Neuronal stem cell (in vitro differentiated cells): ENCODE measurements around the gene VRK1.

Experiments used
- DNase-seq: peaks from one replicate; pipeline ENCODE4 v3.0.0-alpha.2; 2013; ENCODE audit warnings: low spot score
- H2AFZ ChIP-seq: one replicate; pipeline ENCODE4 v1.6.1; 2013; ENCODE audit warnings: mild to moderate bottlenecking, low read length, inconsistent platforms
- H2AK5ac ChIP-seq: 2 replicates; pipeline ENCODE4 v1.6.1; 2013; ENCODE audit warnings: low read depth, mild to moderate bottlenecking, inconsistent platforms, low read length, moderate library complexity, mixed read lengths
- H2BK120ac ChIP-seq: 2 replicates; pipeline ENCODE4 v1.6.1; 2013; ENCODE audit warnings: low read depth, mild to moderate bottlenecking, inconsistent platforms, low read length, moderate library complexity, mixed read lengths
- H2BK12ac ChIP-seq: one replicate; pipeline ENCODE4 v1.6.1; 2013; ENCODE audit warnings: low read length, inconsistent platforms
- H2BK15ac ChIP-seq: 2 replicates; pipeline ENCODE4 v1.6.1; 2013; ENCODE audit warnings: mild to moderate bottlenecking, low read length, inconsistent platforms, mixed read lengths
- H2BK5ac ChIP-seq: one replicate; pipeline ENCODE4 v1.6.1; 2013; ENCODE audit warnings: inconsistent platforms, mild to moderate bottlenecking, low read length, moderate library complexity
- H3K14ac ChIP-seq: one replicate; pipeline ENCODE4 v1.6.1; 2013; ENCODE audit warnings: low read length, inconsistent platforms
- H3K18ac ChIP-seq: 2 replicates; pipeline ENCODE4 v1.6.1; 2013; ENCODE audit warnings: low read length, inconsistent platforms
- H3K23ac ChIP-seq: 2 replicates; pipeline ENCODE4 v1.6.1; 2013; ENCODE audit warnings: low read depth, mild to moderate bottlenecking, mixed read lengths, low read length, inconsistent platforms; ENCODE audit not compliant: poor library complexity
- H3K27ac ChIP-seq: replicated peaks from 3 replicates; pipeline ENCODE4 v1.5.1; 2013; ENCODE audit warnings: low read length, inconsistent platforms
- H3K27me3 ChIP-seq, 3 experiments: 2 replicates each; pipeline ENCODE4 v1.6.1; 2013; ENCODE audit warnings: low read length in 3 of 3, mild to moderate bottlenecking in 2 of 3, inconsistent platforms in 1 of 3, low read depth in 1 of 3, mixed read lengths in 1 of 3, moderate library complexity in 1 of 3; ENCODE audit not compliant: control insufficient read depth in 3 of 3, insufficient read depth in 3 of 3
- H3K36me3 ChIP-seq, 2 donors: replicated peaks in 1 of 2; 2 replicates each; pipeline ENCODE4 v1.6.1; 2013; ENCODE audit warnings: low read length in 2 of 2; ENCODE audit not compliant: control insufficient read depth in 2 of 2, insufficient read depth in 2 of 2
- H3K4ac ChIP-seq: 2 replicates; pipeline ENCODE4 v1.6.1; 2013; ENCODE audit warnings: inconsistent platforms, mild to moderate bottlenecking, low read length, moderate library complexity
- H3K4me1 ChIP-seq, 2 donors: 1 replicate in 1 of 2; 2 replicates in 1 of 2; pipeline ENCODE4 v1.6.1; 2013; ENCODE audit warnings: low read length in 2 of 2, low read depth in 1 of 2; ENCODE audit not compliant: control insufficient read depth in 2 of 2, insufficient read depth in 1 of 2
- H3K4me2 ChIP-seq: one replicate; pipeline ENCODE4 v1.6.1; 2013; ENCODE audit warnings: mild to moderate bottlenecking, low read length, inconsistent platforms; ENCODE audit not compliant: insufficient read depth, poor library complexity, severe bottlenecking
- H3K4me3 ChIP-seq, 2 donors: 2 replicates each; pipeline ENCODE4 v1.5.1; 2013; ENCODE audit warnings: low read length in 2 of 2, mild to moderate bottlenecking in 2 of 2, inconsistent platforms in 1 of 2, moderate library complexity in 1 of 2
- H3K79me1 ChIP-seq: one replicate; pipeline ENCODE4 v1.6.1; 2013; ENCODE audit warnings: low read depth, mild to moderate bottlenecking, inconsistent platforms, low read length, moderate library complexity
- H3K9ac ChIP-seq: one replicate; pipeline ENCODE4 v1.6.1; 2013; ENCODE audit warnings: mild to moderate bottlenecking, low read depth, low read length, inconsistent platforms; ENCODE audit not compliant: poor library complexity
- H3K9me3 ChIP-seq, 2 donors: replicated peaks in 1 of 2; 2 replicates each; pipeline versions ENCODE3 to v1.6.1; 2013; ENCODE audit warnings: low read length in 2 of 2, mild to moderate bottlenecking in 2 of 2, inconsistent platforms in 1 of 2, low read depth in 1 of 2, mixed read lengths in 1 of 2, moderate library complexity in 1 of 2; ENCODE audit not compliant: control insufficient read depth in 2 of 2, insufficient read depth in 1 of 2
- H4K8ac ChIP-seq: one replicate; pipeline ENCODE4 v1.6.1; 2013; ENCODE audit warnings: low read depth, mild to moderate bottlenecking, inconsistent platforms, low read length, moderate library complexity
- H4K91ac ChIP-seq: one replicate; pipeline ENCODE4 v1.6.1; 2013; ENCODE audit warnings: low read length, low read depth, mild to moderate bottlenecking, inconsistent platforms; ENCODE audit not compliant: poor library complexity
- WGBS, 2 donors: extraction: QIAGEN DNeasy Blood & Tissue Kit; methylation state at CpG; one replicate each; pipeline ENCODE4 v1.1.7; 2013; ENCODE audit warnings: missing lambda C conversion rate in 2 of 2, mixed read lengths in 1 of 2; ENCODE audit not compliant: insufficient read length in 2 of 2, insufficient replicate concordance in 1 of 2; ENCODE audit errors: extremely low coverage in 2 of 2; 5-methylcytosine and 5-hydroxymethylcytosine counted together

The VRK1 gene

DNA sequence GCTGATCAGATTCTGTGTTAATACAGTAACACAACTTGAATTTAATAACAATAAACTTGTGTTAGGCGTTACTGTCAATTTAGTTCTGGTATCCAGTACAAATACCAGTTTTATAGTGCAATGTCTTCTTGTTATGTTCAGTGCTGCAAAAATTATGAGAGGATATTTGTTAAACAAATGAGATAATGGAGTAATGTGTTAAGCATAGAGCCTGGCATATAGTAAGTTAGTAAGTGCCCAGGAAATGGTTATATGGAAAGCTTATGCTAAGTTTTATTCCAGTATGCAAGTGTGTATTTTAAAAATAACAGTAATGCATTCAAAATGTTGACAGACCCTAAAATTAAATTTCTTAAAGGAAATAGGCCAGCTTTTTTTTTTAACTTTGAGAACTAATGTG, 1.8 kb downstream of the VRK1 start:
- no peak overlapping the region for H3K18ac ChIP-seq
- H4K91ac ChIP-seq, result no peak overlapping the region
- no peak overlapping the region for H3K4me2 ChIP-seq
- no CpG with 5 or more reads among the region's 1 CpG for WGBS, 2 donors
- no peaks in the 10 kb centered on the region for H3K9me3 ChIP-seq
- H2AK5ac ChIP-seq, result no peak overlapping the region
- H2AFZ ChIP-seq, result no peak overlapping the region
- peaks cover 8% of the 10 kb centered on the region for H3K79me1 ChIP-seq
- no peak overlapping the region for H2BK120ac ChIP-seq
- DNase-seq, result no peak
- no peak overlapping the region for H2BK12ac ChIP-seq
- no peak overlapping the region for H3K9ac ChIP-seq
- no peak overlapping the region for H3K14ac ChIP-seq
- H2BK5ac ChIP-seq, result no peak overlapping the region
- H3K36me3 ChIP-seq, result peaks cover 0 to 10% of the 10 kb centered on the region in 2 donors
- no peak overlapping the region for H3K4ac ChIP-seq
- peaks cover 0 to 9% of the 10 kb centered on the region in 2 donors for H3K4me1 ChIP-seq
- peak overlapping the region in 1 of 2 donors; percentile 95 for H3K4me3 ChIP-seq
- no peak overlapping the region for H4K8ac ChIP-seq
- H3K27me3 ChIP-seq, result no peaks in the 10 kb centered on the region
- no peak overlapping the region for H3K27ac ChIP-seq
- H3K23ac ChIP-seq, result no peak overlapping the region
- no peak overlapping the region for H2BK15ac ChIP-seq

DNA sequence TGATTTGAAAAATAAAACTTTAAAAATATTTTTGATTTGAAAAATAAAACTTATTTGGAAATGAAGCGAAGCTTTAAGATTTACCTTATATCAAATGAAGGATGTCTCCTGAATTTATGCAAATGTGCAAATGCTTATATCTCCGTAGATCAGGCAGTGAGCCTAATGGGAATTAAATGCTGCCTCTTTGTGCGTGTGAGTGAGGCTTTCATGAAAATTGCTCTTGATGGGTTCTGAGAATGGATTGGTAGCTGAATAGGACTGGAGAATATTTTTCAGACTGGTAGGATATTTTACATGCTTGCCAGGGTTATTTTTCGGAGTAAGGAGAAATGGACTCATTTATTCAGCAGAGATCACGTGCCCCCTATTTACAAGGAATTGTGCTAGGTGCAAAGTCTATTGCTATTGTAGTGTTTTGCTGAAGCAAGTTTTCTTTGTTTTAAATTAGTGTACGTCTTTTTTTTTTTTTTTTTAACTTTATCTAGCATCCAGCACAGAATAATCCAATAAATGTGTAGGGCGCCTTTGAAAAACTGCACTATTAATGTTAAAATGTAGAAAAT, 2.4 kb downstream of the VRK1 start:
- Histone ChIP-seq H3K36me3 (peaks cover 0 to 10% of the 10 kb centered on the region in 2 donors), H2BK12ac (no peak overlapping the region), H2AK5ac (no peak overlapping the region), H2BK15ac (no peak overlapping the region), H3K4me3 (no peak overlapping the region), H2AFZ (no peak overlapping the region), H4K8ac (no peak overlapping the region), H3K79me1 (peaks cover 8% of the 10 kb centered on the region), H4K91ac (no peak overlapping the region), H3K4ac (no peak overlapping the region), H3K14ac (no peak overlapping the region), H2BK5ac (no peak overlapping the region), H2BK120ac (no peak overlapping the region), H3K9ac (no peak overlapping the region), H3K9me3 (no peaks in the 10 kb centered on the region), H3K23ac (no peak overlapping the region), H3K4me1 (peaks cover 0 to 9% of the 10 kb centered on the region in 2 donors), H3K27me3 (no peaks in the 10 kb centered on the region), H3K18ac (no peak overlapping the region), H3K4me2 (no peak overlapping the region), H3K27ac (no peak overlapping the region)
- no CpG with 5 or more reads among the region's 7 CpGs for WGBS, 2 donors
- no peak for DNase-seq

DNA sequence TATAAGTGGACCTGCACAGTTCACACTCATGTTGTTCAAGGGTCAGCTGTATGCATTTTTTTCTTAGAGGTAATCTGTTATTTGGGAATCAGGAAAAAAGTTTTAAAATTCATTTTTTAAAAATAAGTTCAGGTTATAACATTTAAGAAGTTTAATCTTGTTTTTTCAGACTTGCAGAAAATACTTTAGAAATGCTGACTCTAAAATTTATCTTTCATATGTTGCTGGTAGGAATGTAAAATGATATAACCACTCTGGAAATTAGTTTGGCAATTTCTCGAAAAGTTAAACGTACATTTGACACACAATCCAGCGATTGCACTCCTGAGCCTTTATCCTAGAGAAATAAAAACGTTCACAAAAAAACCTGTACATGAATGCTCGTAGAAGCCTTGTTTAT, 4.7 kb downstream of the VRK1 start:
- H4K8ac ChIP-seq, result no peak overlapping the region
- no peak overlapping the region for H3K18ac ChIP-seq
- no peak overlapping the region for H4K91ac ChIP-seq
- H3K4me2 ChIP-seq, result no peak overlapping the region
- WGBS, 2 donors, result no CpG with 5 or more reads among the region's 5 CpGs
- H3K23ac ChIP-seq, result no peak overlapping the region
- DNase-seq, result no peak
- H3K79me1 ChIP-seq, result peaks cover 8% of the 10 kb centered on the region
- H3K27me3 ChIP-seq, result no peaks in the 10 kb centered on the region
- H3K4me3 ChIP-seq, result no peak overlapping the region
- no peaks in the 10 kb centered on the region for H3K9me3 ChIP-seq
- peaks cover 2 to 16% of the 10 kb centered on the region in 2 donors for H3K36me3 ChIP-seq
- H3K4ac ChIP-seq, result no peak overlapping the region
- no peak overlapping the region for H2BK15ac ChIP-seq
- H2BK5ac ChIP-seq, result no peak overlapping the region
- no peak overlapping the region for H2AFZ ChIP-seq
- peaks cover 0 to 9% of the 10 kb centered on the region in 2 donors for H3K4me1 ChIP-seq
- no peak overlapping the region for H3K27ac ChIP-seq
- no peak overlapping the region for H2BK120ac ChIP-seq
- no peak overlapping the region for H2AK5ac ChIP-seq
- H3K9ac ChIP-seq, result no peak overlapping the region
- H2BK12ac ChIP-seq, result no peak overlapping the region
- no peak overlapping the region for H3K14ac ChIP-seq

DNA sequence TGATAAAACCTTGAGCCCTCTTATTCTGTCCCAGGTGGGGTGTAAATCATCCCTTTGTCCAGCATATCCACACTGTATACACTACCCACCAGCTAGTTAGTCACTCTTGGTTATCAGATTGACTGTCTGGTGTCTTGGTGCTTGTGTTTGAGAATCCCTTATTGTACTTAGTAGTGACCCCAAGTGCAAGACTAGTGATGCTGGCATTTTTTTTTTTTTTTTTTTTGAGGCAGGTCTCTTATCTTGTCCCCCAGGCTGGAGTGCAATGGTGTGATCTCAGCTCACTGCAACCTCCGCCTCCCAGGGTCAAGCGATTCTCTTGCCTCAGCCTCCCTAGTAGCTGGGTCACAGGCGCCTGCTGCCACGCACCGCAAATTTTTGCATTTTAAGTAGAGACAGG, 5.8 kb downstream of the VRK1 start:
- Histone ChIP-seq H2AFZ (no peak overlapping the region), H3K4ac (no peak overlapping the region), H3K9me3 (no peaks in the 10 kb centered on the region), H3K4me1 (peaks cover 0 to 9% of the 10 kb centered on the region in 2 donors), H4K91ac (no peak overlapping the region), H2BK5ac (no peak overlapping the region), H3K27ac (no peak overlapping the region), H3K9ac (no peak overlapping the region), H3K79me1 (peaks cover under 1% of the 10 kb centered on the region), H3K18ac (no peak overlapping the region), H3K36me3 (peaks cover 2 to 16% of the 10 kb centered on the region in 2 donors), H4K8ac (no peak overlapping the region), H2BK120ac (no peak overlapping the region), H3K4me2 (no peak overlapping the region), H3K23ac (no peak overlapping the region), H3K4me3 (no peak overlapping the region), H3K27me3 (no peaks in the 10 kb centered on the region), H2BK12ac (no peak overlapping the region), H3K14ac (no peak overlapping the region), H2AK5ac (no peak overlapping the region), H2BK15ac (no peak overlapping the region)
- no CpG with 5 or more reads among the region's 5 CpGs for WGBS, 2 donors
- DNase-seq, result no peak
